Gastroesophageal sphincter (tissue), 4 donors: Measurements from ENCODE around the gene IFFO2. TPM values are rescaled to one million over a fixed set of nuclear protein-coding genes. Genes with fewer than 3 reads are reported as not detected.
A peak's percentile ranks its signal among the peaks of the same experiment; 100 is the strongest.

Experiments
- ATAC-seq: fragments of 150-250 bp; one replicate; pipeline ENCODE4 v1.9.1; 2016; ENCODE audit warnings: mild to moderate bottlenecking, moderate library complexity
- H3K27ac ChIP-seq, 4 donors: fragments of 200-600 bp; sonication (generic) in 3 of 4; 1 replicate in 3 of 4; 2 replicates in 1 of 4; pipeline ENCODE4 v1.5.1; 2016 to 2019
- H3K27me3 ChIP-seq: fragments of 200-600 bp; sonication (generic); one replicate; pipeline ENCODE4 v1.5.1; 2019
- H3K36me3 ChIP-seq, 2 donors: fragments of 200-600 bp; sonication (generic); one replicate each; pipeline ENCODE4 v1.5.1; 2019; ENCODE audit warnings: control low read depth in 1 of 2
- H3K4me1 ChIP-seq, 3 donors: fragments of 200-600 bp; sonication (generic); 1 replicate in 2 of 3; 2 replicates in 1 of 3; pipeline ENCODE4 v1.5.1; 2016 to 2019; ENCODE audit warnings: control low read depth in 2 of 3
- H3K4me3 ChIP-seq, 2 donors: fragments of 200-600 bp; sonication (generic); one replicate each; pipeline ENCODE4 v1.5.1; 2019; ENCODE audit warnings: mild to moderate bottlenecking in 1 of 2, moderate library complexity in 1 of 2
- H3K9me3 ChIP-seq, 3 donors: fragments of 200-600 bp; sonication (generic); one replicate each; pipeline ENCODE4 v1.5.1; 2017 to 2019; ENCODE audit warnings: control low read depth in 2 of 3
- EP300 ChIP-seq: sonication (generic); formaldehyde crosslinking; IDR thresholded peaks from one replicate; pipeline ENCODE4 v1.6.1; 2017; ENCODE audit warnings: antibody characterized with exemption, mild to moderate bottlenecking
- POLR2A ChIP-seq, 2 donors: fragments of 450-650 bp; IDR thresholded peaks; one replicate each; pipeline ENCODE4 v1.6.1; 2017; ENCODE audit warnings: antibody characterized with exemption in 2 of 2, mild to moderate bottlenecking in 2 of 2, moderate library complexity in 1 of 2
- POLR2AphosphoS5 ChIP-seq: sonication (generic); formaldehyde crosslinking; IDR thresholded peaks from one replicate; pipeline ENCODE4 v1.6.1; 2017; ENCODE audit warnings: antibody characterized with exemption
- WGBS, 2 donors: methylation state at CpG; one replicate each; pipeline ENCODE4 v1.1.5; 2018; ENCODE audit warnings: low coverage in 1 of 2; 5-methylcytosine and 5-hydroxymethylcytosine counted together
- total RNA-seq, 4 donors: library from RNA; depleted of rRNA; stranded (reverse); fragments of >200 nt; gene quantifications; one replicate each; pipeline ENCODE4 v1.1.0, GENCODE V29; 2016
- TF ChIP-seq, protein P1 (sequence below), 4 experiments: fragments of 200-600 bp in 2 of 4; fragments of 450-650 bp in 2 of 4; sonication (generic) in 1 of 4; IDR thresholded peaks; one replicate each; pipeline ENCODE4 v1.5.1; 2017 to 2019; ENCODE audit warnings: antibody characterized with exemption in 4 of 4, mild to moderate bottlenecking in 2 of 4, moderate library complexity in 2 of 4

Gene IFFO2
- total RNA-seq, result 10 to 100 TPM in 3 of 4 donors, 1 to 10 TPM in 1; 9.3 to 18.4 (median 12.7) TPM

- peak; percentile 88 to 94 for TF ChIP-seq POLR2A (IDR thresholded peaks at IDR 0.05)
- TF ChIP-seq POLR2AphosphoS5, result peak; percentile 93
- no peak for TF ChIP-seq EP300
- TF ChIP-seq, protein P1, sequence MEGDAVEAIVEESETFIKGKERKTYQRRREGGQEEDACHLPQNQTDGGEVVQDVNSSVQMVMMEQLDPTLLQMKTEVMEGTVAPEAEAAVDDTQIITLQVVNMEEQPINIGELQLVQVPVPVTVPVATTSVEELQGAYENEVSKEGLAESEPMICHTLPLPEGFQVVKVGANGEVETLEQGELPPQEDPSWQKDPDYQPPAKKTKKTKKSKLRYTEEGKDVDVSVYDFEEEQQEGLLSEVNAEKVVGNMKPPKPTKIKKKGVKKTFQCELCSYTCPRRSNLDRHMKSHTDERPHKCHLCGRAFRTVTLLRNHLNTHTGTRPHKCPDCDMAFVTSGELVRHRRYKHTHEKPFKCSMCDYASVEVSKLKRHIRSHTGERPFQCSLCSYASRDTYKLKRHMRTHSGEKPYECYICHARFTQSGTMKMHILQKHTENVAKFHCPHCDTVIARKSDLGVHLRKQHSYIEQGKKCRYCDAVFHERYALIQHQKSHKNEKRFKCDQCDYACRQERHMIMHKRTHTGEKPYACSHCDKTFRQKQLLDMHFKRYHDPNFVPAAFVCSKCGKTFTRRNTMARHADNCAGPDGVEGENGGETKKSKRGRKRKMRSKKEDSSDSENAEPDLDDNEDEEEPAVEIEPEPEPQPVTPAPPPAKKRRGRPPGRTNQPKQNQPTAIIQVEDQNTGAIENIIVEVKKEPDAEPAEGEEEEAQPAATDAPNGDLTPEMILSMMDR (IDR thresholded peaks at IDR 0.05), result no peak
- H3K4me3 ChIP-seq, result peak within 1 kb of the TSS; percentile 89 to 90
- whole genome bisulfite sequencing, 2 donors, result 0 to 7% methylated on average over 3 to 4 of the region's 119 CpGs
- H3K36me3 ChIP-seq, result no peaks in the 10 kb centered on the region
- H3K4me1 ChIP-seq, result peaks cover 0 to 49% (median 24%) of the 10 kb centered on the region in 3 donors
- peak; percentile 92 for ATAC-seq
- H3K27ac ChIP-seq, result peak within 1 kb of the TSS; percentile 70 to 97 (median 92)
- H3K27me3 ChIP-seq, result no peaks in the 10 kb centered on the region
- no peaks in the 10 kb centered on the region for H3K9me3 ChIP-seq
Observed at GRCh38 chr1:18956193-18957135, at the start of gene IFFO2. Gene IFFO2 (minus strand): TSS chr1:18956676. CDS start chr1:18956332, 344 bp downstream.

DNA sequence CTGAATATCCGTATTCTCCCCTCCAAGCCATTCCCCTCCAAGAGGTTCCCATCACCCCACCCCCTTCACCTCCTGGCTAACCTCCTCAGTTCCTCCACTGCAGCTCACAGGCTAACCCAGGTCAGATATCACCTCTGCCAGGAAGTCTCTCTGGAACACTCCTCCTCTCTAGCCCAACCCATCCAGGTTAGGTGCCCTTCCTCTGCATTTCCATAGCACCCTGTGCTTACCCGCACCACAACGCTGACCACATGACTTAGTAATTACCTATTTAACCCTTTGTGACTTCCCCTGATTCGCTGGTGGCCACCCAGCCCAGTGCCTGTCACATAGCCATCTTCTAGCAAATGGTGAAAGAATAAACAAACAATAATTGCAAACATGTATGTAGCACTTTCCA lies 49.5 kb upstream of the IFFO2 start:
- TF ChIP-seq, protein P1 (IDR thresholded peaks at IDR 0.05), result no peak
- TF ChIP-seq POLR2AphosphoS5, result no peak
- TF ChIP-seq EP300, result no peak
- no peak for TF ChIP-seq POLR2A (IDR thresholded peaks at IDR 0.05)
- no peaks in the 10 kb centered on the region for H3K36me3 ChIP-seq
- no peak for ATAC-seq

DNA sequence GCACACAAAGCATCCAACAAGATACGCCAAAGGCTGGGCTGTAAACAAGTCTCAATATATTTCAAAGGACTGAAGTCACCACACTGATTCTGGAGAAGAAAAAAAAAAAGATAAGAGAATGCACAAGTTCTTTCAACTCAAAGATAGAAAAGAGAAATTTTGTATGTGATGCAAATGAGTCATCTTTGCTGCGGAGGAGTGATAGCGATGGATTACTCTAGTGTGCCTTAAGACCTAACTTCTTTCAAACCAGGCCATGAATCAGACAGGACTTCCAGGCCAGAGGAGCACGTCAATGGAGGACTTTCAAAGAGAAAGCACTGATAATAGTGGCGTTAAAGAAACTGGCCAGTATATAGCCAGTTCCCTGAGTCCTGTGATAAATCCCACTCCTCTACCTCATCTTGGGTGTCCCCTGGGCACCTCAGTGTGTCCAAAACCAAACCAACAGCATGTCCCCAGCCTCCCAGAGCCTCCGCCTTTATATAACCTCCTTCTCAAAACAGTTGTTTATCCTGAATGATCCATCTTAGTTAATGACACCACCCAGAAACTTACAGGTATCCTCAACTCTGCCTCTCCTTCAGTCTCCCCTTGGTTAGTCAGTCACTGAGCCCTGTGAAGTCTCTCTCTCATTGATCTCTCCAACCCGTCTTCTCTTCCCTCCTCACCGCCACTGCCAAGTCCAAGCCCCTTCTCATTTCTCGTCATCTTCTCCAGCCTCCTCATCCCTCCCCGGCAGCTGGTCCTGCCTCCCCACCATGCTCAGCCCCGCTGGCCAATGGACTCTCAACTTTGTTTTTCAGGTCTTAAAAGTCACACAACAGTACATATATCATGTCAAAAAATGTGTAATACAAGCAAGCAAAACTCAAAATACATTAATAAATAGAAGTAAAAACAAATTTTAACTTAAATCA lies 47.2 kb upstream of the IFFO2 start:
- peaks cover 0 to 10% (median 0%) of the 10 kb centered on the region in 3 donors for H3K4me1 ChIP-seq
- peaks cover 0 to 18% (median 0%) of the 10 kb centered on the region in 3 donors for H3K9me3 ChIP-seq
- H3K36me3 ChIP-seq, result no peaks in the 10 kb centered on the region
- ATAC-seq, result no peak
- H3K27ac ChIP-seq, result no peak overlapping the region
- H3K4me3 ChIP-seq, result no peak overlapping the region
- 81 to 87% methylated on average over 8 to 11 of the region's 11 CpGs for WGBS, 2 donors
- H3K27me3 ChIP-seq, result no peaks in the 10 kb centered on the region
- TF ChIP-seq POLR2A (IDR thresholded peaks at IDR 0.05) (no peak), POLR2AphosphoS5 (no peak), EP300 (no peak)
- TF ChIP-seq, protein P1 (IDR thresholded peaks at IDR 0.05), result no peak

More for the DNA sequence above, 49.5 kb upstream of the IFFO2 start:
- Histone ChIP-seq H3K27me3 (no peaks in the 10 kb centered on the region), H3K4me1 (peaks cover 0 to 10% (median 9%) of the 10 kb centered on the region in 3 donors), H3K27ac (no peak overlapping the region), H3K4me3 (no peak overlapping the region), H3K9me3 (peaks cover 0 to 13% (median 0%) of the 10 kb centered on the region in 3 donors)
- 37 to 53% methylated on average over 4 of the region's 4 CpGs for WGBS, 2 donors

GRCh38 chr1:19000065-19000464 lies 43.6 kb upstream of the IFFO2 start:
- WGBS, 2 donors, result 55 to 100% methylated on average over 1 to 2 of the region's 2 CpGs
- TF ChIP-seq POLR2AphosphoS5 (no peak), EP300 (no peak), POLR2A (IDR thresholded peaks at IDR 0.05) (no peak)
- TF ChIP-seq, protein P1 (IDR thresholded peaks at IDR 0.05), result no peak

More at GRCh38 chr1:19000065-19000464, 43.6 kb upstream of the IFFO2 start:
- Histone ChIP-seq H3K4me3 (no peak overlapping the region), H3K9me3 (peaks cover 0 to 18% (median 0%) of the 10 kb centered on the region in 3 donors), H3K27me3 (no peaks in the 10 kb centered on the region), H3K36me3 (no peaks in the 10 kb centered on the region), H3K27ac (no peak overlapping the region), H3K4me1 (peaks cover 0 to 23% (median 0%) of the 10 kb centered on the region in 3 donors)
- no peak for ATAC-seq
